Measurements from ENCODE around the gene POTEJ.
"Not testable (repeated sequence)": the region's sequence is repeated elsewhere in the genome, so short reads cannot be mapped to it uniquely, and the experiment has no call there.

Gene POTEJ

GRCh38 chr2:130576209-130576784 is 34.9 kb upstream of the POTEJ start:
- H2BK120ac ChIP-seq (ENCODE audit: low read depth, low read length); H3K9me3 ChIP-seq (ENCODE audit: control insufficient read depth, low read length); H4K91ac ChIP-seq (ENCODE audit: low read length); H3K27ac ChIP-seq (ENCODE audit: low read length, poor library complexity, severe bottlenecking); H2AFZ ChIP-seq (ENCODE audit: low read depth, low read length); H3K79me1 ChIP-seq (replicated peaks; ENCODE audit: low read length, poor library complexity, severe bottlenecking); H3K4me1 ChIP-seq (ENCODE audit: control insufficient read depth, insufficient read depth, low read depth, low read length); H4K8ac ChIP-seq (ENCODE audit: low read length); DNase-seq; H3K4me3 ChIP-seq (ENCODE audit: insufficient read depth in 1 of 2, low read depth in 1 of 2, low read length in 2 of 2); H3K18ac ChIP-seq (ENCODE audit: low read depth in 1 of 2, low read length in 2 of 2); H2BK15ac ChIP-seq (ENCODE audit: low read depth, poor library complexity, severe bottlenecking); H3K23ac ChIP-seq (ENCODE audit: low read length in 2 of 2); H3K4ac ChIP-seq (ENCODE audit: low read depth in 1 of 2, low read length in 2 of 2); H3K9ac ChIP-seq (ENCODE audit: low read length); H3K27me3 ChIP-seq (ENCODE audit: control insufficient read depth in 1 of 2, insufficient read depth in 1 of 2, low read length in 2 of 2); H3K14ac ChIP-seq (ENCODE audit: low read length in 2 of 2); H3K4me2 ChIP-seq (ENCODE audit: low read length, poor library complexity, severe bottlenecking); H2BK12ac ChIP-seq (ENCODE audit: low read length in 2 of 2); H2BK5ac ChIP-seq (ENCODE audit: low read depth, low read length, poor library complexity, severe bottlenecking); H2AK5ac ChIP-seq (ENCODE audit: low read length, severe bottlenecking); H3K36me3 ChIP-seq (ENCODE audit: control insufficient read depth in 1 of 2, insufficient read depth in 2 of 2, low read depth in 1 of 2, low read length in 2 of 2): not testable (repeated sequence)
- no CpG with 5 or more reads among the region's 8 CpGs for WGBS

- no CpG with 5 or more reads among the region's 4 CpGs for WGBS
- not testable (repeated sequence) for DNase-seq; H3K4ac ChIP-seq (ENCODE audit: low read depth in 1 of 2, low read length in 2 of 2)
These were observed 33.7 kb upstream of the POTEJ start for GRCh38 chr2:130577559-130577958.

GRCh38 chr2:130579121-130579520 is 32.1 kb upstream of the POTEJ start:
- not testable (repeated sequence) for H3K79me1 ChIP-seq (replicated peaks; ENCODE audit: low read length, poor library complexity, severe bottlenecking); H3K23ac ChIP-seq (ENCODE audit: low read length in 2 of 2); H3K4me3 ChIP-seq (ENCODE audit: insufficient read depth in 1 of 2, low read depth in 1 of 2, low read length in 2 of 2); H3K4me1 ChIP-seq (ENCODE audit: control insufficient read depth, insufficient read depth, low read depth, low read length); H3K27me3 ChIP-seq (ENCODE audit: control insufficient read depth in 1 of 2, insufficient read depth in 1 of 2, low read length in 2 of 2); H2BK15ac ChIP-seq (ENCODE audit: low read depth, poor library complexity, severe bottlenecking); H4K8ac ChIP-seq (ENCODE audit: low read length); H2BK120ac ChIP-seq (ENCODE audit: low read depth, low read length); H2BK12ac ChIP-seq (ENCODE audit: low read length in 2 of 2); H3K4ac ChIP-seq (ENCODE audit: low read depth in 1 of 2, low read length in 2 of 2); H3K4me2 ChIP-seq (ENCODE audit: low read length, poor library complexity, severe bottlenecking); H3K9ac ChIP-seq (ENCODE audit: low read length); H2AK5ac ChIP-seq (ENCODE audit: low read length, severe bottlenecking); H3K9me3 ChIP-seq (ENCODE audit: control insufficient read depth, low read length); H2BK5ac ChIP-seq (ENCODE audit: low read depth, low read length, poor library complexity, severe bottlenecking); DNase-seq; H3K27ac ChIP-seq (ENCODE audit: low read length, poor library complexity, severe bottlenecking); H2AFZ ChIP-seq (ENCODE audit: low read depth, low read length); H3K36me3 ChIP-seq (ENCODE audit: control insufficient read depth in 1 of 2, insufficient read depth in 2 of 2, low read depth in 1 of 2, low read length in 2 of 2); H3K14ac ChIP-seq (ENCODE audit: low read length in 2 of 2); H4K91ac ChIP-seq (ENCODE audit: low read length); H3K18ac ChIP-seq (ENCODE audit: low read depth in 1 of 2, low read length in 2 of 2)
- WGBS, result no CpG with 5 or more reads among the region's 7 CpGs

More at GRCh38 chr2:130577559-130577958, 33.7 kb upstream of the POTEJ start:
- H2BK12ac ChIP-seq (ENCODE audit: low read length in 2 of 2); H2BK5ac ChIP-seq (ENCODE audit: low read depth, low read length, poor library complexity, severe bottlenecking); H3K14ac ChIP-seq (ENCODE audit: low read length in 2 of 2); H2BK15ac ChIP-seq (ENCODE audit: low read depth, poor library complexity, severe bottlenecking); H2AK5ac ChIP-seq (ENCODE audit: low read length, severe bottlenecking); H4K91ac ChIP-seq (ENCODE audit: low read length); H3K4me1 ChIP-seq (ENCODE audit: control insufficient read depth, insufficient read depth, low read depth, low read length); H3K4me2 ChIP-seq (ENCODE audit: low read length, poor library complexity, severe bottlenecking); H2BK120ac ChIP-seq (ENCODE audit: low read depth, low read length); H3K4me3 ChIP-seq (ENCODE audit: insufficient read depth in 1 of 2, low read depth in 1 of 2, low read length in 2 of 2); H2AFZ ChIP-seq (ENCODE audit: low read depth, low read length); H3K79me1 ChIP-seq (replicated peaks; ENCODE audit: low read length, poor library complexity, severe bottlenecking); H4K8ac ChIP-seq (ENCODE audit: low read length); H3K27ac ChIP-seq (ENCODE audit: low read length, poor library complexity, severe bottlenecking); H3K9ac ChIP-seq (ENCODE audit: low read length); H3K36me3 ChIP-seq (ENCODE audit: control insufficient read depth in 1 of 2, insufficient read depth in 2 of 2, low read depth in 1 of 2, low read length in 2 of 2); H3K27me3 ChIP-seq (ENCODE audit: control insufficient read depth in 1 of 2, insufficient read depth in 1 of 2, low read length in 2 of 2); H3K9me3 ChIP-seq (ENCODE audit: control insufficient read depth, low read length); H3K18ac ChIP-seq (ENCODE audit: low read depth in 1 of 2, low read length in 2 of 2); H3K23ac ChIP-seq (ENCODE audit: low read length in 2 of 2): not testable (repeated sequence)

- not testable (repeated sequence) for H3K27me3 ChIP-seq (ENCODE audit: control insufficient read depth in 1 of 2, insufficient read depth in 1 of 2, low read length in 2 of 2); H3K36me3 ChIP-seq (ENCODE audit: control insufficient read depth in 1 of 2, insufficient read depth in 2 of 2, low read depth in 1 of 2, low read length in 2 of 2); H2BK15ac ChIP-seq (ENCODE audit: low read depth, poor library complexity, severe bottlenecking); H3K4ac ChIP-seq (ENCODE audit: low read depth in 1 of 2, low read length in 2 of 2); H3K4me1 ChIP-seq (ENCODE audit: control insufficient read depth, insufficient read depth, low read depth, low read length); H4K91ac ChIP-seq (ENCODE audit: low read length); H3K4me3 ChIP-seq (ENCODE audit: insufficient read depth in 1 of 2, low read depth in 1 of 2, low read length in 2 of 2); H2AK5ac ChIP-seq (ENCODE audit: low read length, severe bottlenecking); H3K23ac ChIP-seq (ENCODE audit: low read length in 2 of 2); H2BK12ac ChIP-seq (ENCODE audit: low read length in 2 of 2); DNase-seq; H2BK5ac ChIP-seq (ENCODE audit: low read depth, low read length, poor library complexity, severe bottlenecking); H3K79me1 ChIP-seq (replicated peaks; ENCODE audit: low read length, poor library complexity, severe bottlenecking); H3K9me3 ChIP-seq (ENCODE audit: control insufficient read depth, low read length); H3K9ac ChIP-seq (ENCODE audit: low read length); H3K4me2 ChIP-seq (ENCODE audit: low read length, poor library complexity, severe bottlenecking); H2BK120ac ChIP-seq (ENCODE audit: low read depth, low read length); H4K8ac ChIP-seq (ENCODE audit: low read length); H3K14ac ChIP-seq (ENCODE audit: low read length in 2 of 2); H3K27ac ChIP-seq (ENCODE audit: low read length, poor library complexity, severe bottlenecking); H3K18ac ChIP-seq (ENCODE audit: low read depth in 1 of 2, low read length in 2 of 2); H2AFZ ChIP-seq (ENCODE audit: low read depth, low read length)
- 80% methylated on average over 3 of the region's 7 CpGs for WGBS
These were observed 29.7 kb upstream of the POTEJ start for GRCh38 chr2:130581491-130581890.
